ENCODE measurements around the gene RHOBTB3. TPM values are rescaled to one million over a fixed set of nuclear protein-coding genes. Genes with fewer than 3 reads are reported as not detected.

Gene RHOBTB3
- total RNA-seq, 1 donor from 2014 or later: 192 TPM

- intact Hi-C loops (cut with DNase I): loop anchor here (10.0 kb wide), 1 partner anchor 198 kb away; the partner anchor contains the start of gene RFESD
Measured at GRCh38 chr5:95842854-95843544, 111.9 kb downstream of the RHOBTB3 start.

DNA sequence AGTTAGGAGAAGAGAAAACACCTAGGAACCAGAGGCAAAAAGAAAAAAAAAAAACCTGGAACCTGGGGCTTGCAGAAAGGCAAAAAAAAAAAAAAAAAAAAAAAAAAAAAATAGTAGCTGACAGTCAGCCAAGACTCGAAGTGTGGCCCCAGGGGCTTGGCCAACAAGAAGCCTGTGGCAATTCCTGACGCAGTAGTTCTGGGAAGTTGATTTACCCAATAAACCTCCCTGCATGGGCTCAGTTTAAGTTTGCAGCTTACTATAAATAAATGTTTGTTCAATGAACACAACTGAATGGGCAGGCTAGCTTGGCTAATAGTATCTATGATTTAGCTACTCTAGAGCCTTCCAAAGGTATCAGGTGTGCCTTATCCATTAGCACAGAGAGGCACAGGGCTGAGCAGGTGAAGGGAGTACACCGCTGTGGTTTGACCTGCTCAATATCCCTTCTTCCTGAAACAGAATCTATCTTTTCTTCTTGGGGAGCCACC is 112.6 kb downstream of the RHOBTB3 start:
- ATAC-seq: peak; percentile 61
- intact Hi-C loops (cut with DNase I): loop anchor here (10.0 kb wide), 1 partner anchor 199 kb away; the partner anchor contains the start of gene RFESD

More at GRCh38 chr5:95842854-95843544, 111.9 kb downstream of the RHOBTB3 start:
- DNase-seq (ENCODE audit: low spot score) (no peak), ATAC-seq (peak; percentile 67)

GRCh38 chr5:95845391-95845790 is 114.3 kb downstream of the RHOBTB3 start:
- ATAC-seq (no peak), DNase-seq (ENCODE audit: low spot score) (no peak)
- intact Hi-C loops (cut with DNase I): loop anchor here (5.0 to 10.0 kb wide), 2 partner anchors 63 to 201 kb away; partner anchors contain the start of gene RFESD

More for the DNA sequence above, 112.6 kb downstream of the RHOBTB3 start:
- no peak for DNase-seq (ENCODE audit: low spot score)

Other genes with a start within 250 kb of the RHOBTB3 start
- 99.9 TPM for gene SKIC3, start 176.4 kb upstream of the RHOBTB3 start, total RNA-seq
- gene ARSK, start 176.2 kb upstream of the RHOBTB3 start, total RNA-seq: 6.9 TPM
- gene GPR150, start 111.2 kb upstream of the RHOBTB3 start, total RNA-seq: 0.49 TPM
- 3.9 TPM for gene RFESD, start 84.6 kb upstream of the RHOBTB3 start, total RNA-seq
- gene SPATA9, start 48.3 kb upstream of the RHOBTB3 start, total RNA-seq: 1.6 TPM
- 22.2 TPM for gene GLRX, start 91.4 kb downstream of the RHOBTB3 start, total RNA-seq
- gene ELL2, start 230.5 kb downstream of the RHOBTB3 start, total RNA-seq: 50.4 TPM

Data from sciatic nerve (tissue), 2 donors.